ENCODE results near the gene FDX2.
"Not testable (repeated sequence)": the region's sequence is repeated elsewhere in the genome, so short reads cannot be mapped to it uniquely, and the experiment has no call there.

FDX2 gene

GRCh38 chr19:10284960-10285278 is 30.9 kb downstream of the FDX2 start:
- Mint-ChIP-seq H3K27ac (peak overlapping the region in 1 of 3 experiments; percentile 97), H3K4me1 (peaks cover 14% of the 10 kb centered on the region), H3K36me3 (ENCODE audit: low read depth) (peaks cover 6% of the 10 kb centered on the region), H3K4me3 (no peak overlapping the region), H3K27me3 (ENCODE audit: low read depth) (peaks cover 59% of the 10 kb centered on the region), H3K9me3 (no peaks in the 10 kb centered on the region)
- TF ChIP-seq, protein P1, sequence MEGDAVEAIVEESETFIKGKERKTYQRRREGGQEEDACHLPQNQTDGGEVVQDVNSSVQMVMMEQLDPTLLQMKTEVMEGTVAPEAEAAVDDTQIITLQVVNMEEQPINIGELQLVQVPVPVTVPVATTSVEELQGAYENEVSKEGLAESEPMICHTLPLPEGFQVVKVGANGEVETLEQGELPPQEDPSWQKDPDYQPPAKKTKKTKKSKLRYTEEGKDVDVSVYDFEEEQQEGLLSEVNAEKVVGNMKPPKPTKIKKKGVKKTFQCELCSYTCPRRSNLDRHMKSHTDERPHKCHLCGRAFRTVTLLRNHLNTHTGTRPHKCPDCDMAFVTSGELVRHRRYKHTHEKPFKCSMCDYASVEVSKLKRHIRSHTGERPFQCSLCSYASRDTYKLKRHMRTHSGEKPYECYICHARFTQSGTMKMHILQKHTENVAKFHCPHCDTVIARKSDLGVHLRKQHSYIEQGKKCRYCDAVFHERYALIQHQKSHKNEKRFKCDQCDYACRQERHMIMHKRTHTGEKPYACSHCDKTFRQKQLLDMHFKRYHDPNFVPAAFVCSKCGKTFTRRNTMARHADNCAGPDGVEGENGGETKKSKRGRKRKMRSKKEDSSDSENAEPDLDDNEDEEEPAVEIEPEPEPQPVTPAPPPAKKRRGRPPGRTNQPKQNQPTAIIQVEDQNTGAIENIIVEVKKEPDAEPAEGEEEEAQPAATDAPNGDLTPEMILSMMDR (IDR thresholded peaks at IDR 0.05; ENCODE audit: unreplicated experiment in 3 of 3): no peak

DNA sequence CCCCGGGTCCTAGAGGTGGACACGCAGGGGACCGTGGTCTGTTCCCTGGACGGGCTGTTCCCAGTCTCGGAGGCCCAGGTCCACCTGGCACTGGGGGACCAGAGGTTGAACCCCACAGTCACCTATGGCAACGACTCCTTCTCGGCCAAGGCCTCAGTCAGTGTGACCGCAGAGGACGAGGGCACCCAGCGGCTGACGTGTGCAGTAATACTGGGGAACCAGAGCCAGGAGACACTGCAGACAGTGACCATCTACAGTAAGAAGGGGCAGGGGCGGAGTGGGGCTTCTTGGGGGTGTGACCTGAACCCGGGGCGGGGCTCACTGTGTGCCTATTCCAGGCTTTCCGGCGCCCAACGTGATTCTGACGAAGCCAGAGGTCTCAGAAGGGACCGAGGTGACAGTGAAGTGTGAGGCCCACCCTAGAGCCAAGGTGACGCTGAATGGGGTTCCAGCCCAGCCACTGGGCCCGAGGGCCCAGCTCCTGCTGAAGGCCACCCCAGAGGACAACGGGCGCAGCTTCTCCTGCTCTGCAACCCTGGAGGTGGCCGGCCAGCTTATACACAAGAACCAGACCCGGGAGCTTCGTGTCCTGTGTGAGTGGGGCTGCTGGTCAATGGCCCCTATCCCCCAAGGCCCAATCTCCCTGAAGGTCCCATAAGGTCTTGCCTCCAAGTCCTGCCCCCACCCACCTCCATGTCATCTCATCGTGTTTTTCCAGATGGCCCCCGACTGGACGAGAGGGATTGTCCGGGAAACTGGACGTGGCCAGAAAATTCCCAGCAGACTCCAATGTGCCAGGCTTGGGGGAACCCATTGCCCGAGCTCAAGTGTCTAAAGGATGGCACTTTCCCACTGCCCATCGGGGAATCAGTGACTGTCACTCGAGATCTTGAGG is 31.5 kb downstream of the FDX2 start:
- no peak overlapping the region for H3K4me3 Mint-ChIP-seq
- peaks cover 14% of the 10 kb centered on the region for H3K4me1 Mint-ChIP-seq
- peaks cover 6% of the 10 kb centered on the region for H3K36me3 Mint-ChIP-seq (ENCODE audit: low read depth)
- H3K27me3 Mint-ChIP-seq (ENCODE audit: low read depth): peaks cover 53% of the 10 kb centered on the region
- no peak overlapping the region for H3K27ac Mint-ChIP-seq
- no peaks in the 10 kb centered on the region for H3K9me3 Mint-ChIP-seq
- TF ChIP-seq, protein P1 (IDR thresholded peaks at IDR 0.05; ENCODE audit: unreplicated experiment in 3 of 3): no peak

- Mint-ChIP-seq H3K27me3 (ENCODE audit: low read depth) (peaks cover 49% of the 10 kb centered on the region), H3K27ac (no peak overlapping the region), H3K9me3 (no peaks in the 10 kb centered on the region), H3K4me1 (peaks cover 9% of the 10 kb centered on the region), H3K36me3 (ENCODE audit: low read depth) (peaks cover 6% of the 10 kb centered on the region), H3K4me3 (no peak overlapping the region)
- TF ChIP-seq, protein P1 (IDR thresholded peaks at IDR 0.05; ENCODE audit: unreplicated experiment in 3 of 3): no peak
These were observed 32.3 kb downstream of the FDX2 start for GRCh38 chr19:10283301-10284064.

DNA sequence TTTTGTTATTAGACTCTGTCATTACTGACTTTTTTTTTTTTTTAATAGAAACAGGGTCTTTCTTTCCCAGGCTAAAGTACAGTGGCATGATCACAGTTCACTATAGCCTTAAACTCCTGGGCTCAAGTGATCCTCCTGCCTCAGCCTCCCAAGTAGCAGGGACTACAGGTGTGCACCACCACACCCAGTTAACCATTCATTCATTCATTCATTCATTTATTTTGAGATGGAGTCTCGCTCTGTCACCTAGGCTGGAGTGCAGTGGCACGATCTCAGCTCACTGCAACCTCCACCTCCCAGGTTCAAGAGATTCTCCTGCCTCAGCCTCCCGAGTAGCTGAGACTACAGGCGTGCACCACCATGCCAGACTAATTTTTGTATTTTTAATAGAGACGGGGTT is 33.8 kb downstream of the FDX2 start:
- H3K9me3 Mint-ChIP-seq; H3K4me1 Mint-ChIP-seq; H3K27ac Mint-ChIP-seq; H3K4me3 Mint-ChIP-seq; H3K36me3 Mint-ChIP-seq (ENCODE audit: low read depth): not testable (repeated sequence)
- peaks cover 35% of the 10 kb centered on the region for H3K27me3 Mint-ChIP-seq (ENCODE audit: low read depth)

- TF ChIP-seq, protein P1 (IDR thresholded peaks at IDR 0.05; ENCODE audit: unreplicated experiment in 3 of 3): no peak
- peaks cover 1% of the 10 kb centered on the region for H3K36me3 Mint-ChIP-seq (ENCODE audit: low read depth)
- H3K27ac Mint-ChIP-seq: peak overlapping the region in 1 of 3 experiments; percentile 45
- no peaks in the 10 kb centered on the region for H3K9me3 Mint-ChIP-seq
- no peaks in the 10 kb centered on the region for H3K4me1 Mint-ChIP-seq
- peaks cover 19% of the 10 kb centered on the region for H3K27me3 Mint-ChIP-seq (ENCODE audit: low read depth)
- no peak overlapping the region for H3K4me3 Mint-ChIP-seq
These were observed 35.9 kb downstream of the FDX2 start for GRCh38 chr19:10279737-10280442.

DNA sequence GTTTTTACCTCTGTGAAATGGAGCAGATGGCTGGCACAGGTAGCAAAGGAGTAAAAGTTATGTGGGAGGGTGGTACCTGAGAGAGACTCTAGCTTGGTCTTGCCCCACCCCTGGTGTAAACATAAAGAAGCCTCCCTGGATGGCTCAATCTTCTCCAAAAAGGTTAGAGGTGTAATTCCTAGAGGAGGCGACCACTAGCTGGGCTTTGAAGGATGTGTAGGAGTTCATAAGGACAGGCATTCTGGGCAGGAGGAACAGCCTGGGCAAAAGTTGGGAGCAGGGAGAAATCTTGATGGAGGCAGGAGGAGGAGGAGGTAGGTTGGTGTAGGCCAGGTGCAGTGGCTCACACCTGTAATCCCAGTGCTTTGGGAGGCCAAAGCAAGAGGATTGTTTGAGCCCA is 36.9 kb downstream of the FDX2 start:
- Mint-ChIP-seq H3K27ac (no peak overlapping the region), H3K27me3 (ENCODE audit: low read depth) (peaks cover 28% of the 10 kb centered on the region), H3K9me3 (no peaks in the 10 kb centered on the region), H3K4me3 (no peak overlapping the region), H3K4me1 (no peaks in the 10 kb centered on the region), H3K36me3 (ENCODE audit: low read depth) (no peaks in the 10 kb centered on the region)
- TF ChIP-seq, protein P1 (IDR thresholded peaks at IDR 0.05; ENCODE audit: unreplicated experiment in 3 of 3): no peak
